HG02870 (cell line): ENCODE results near the gene DUOX2.

ENCODE experiments used
- ATAC-seq: cut with Tn5 transposase; IDR thresholded peaks from one replicate; pipeline ENCODE4 v1.9.1; 2021; ENCODE audit warnings: mild to moderate bottlenecking, moderate library complexity; ENCODE audit not compliant: unreplicated experiment

The DUOX2 gene

GRCh38 chr15:45114076-45114750 is at the start of gene DUOX2, which contains the start of gene DUOXA2:
TSS of gene DUOX2 (minus strand) at chr15:45114172. CDS start at chr15:45113411, 761 bp downstream.
TSS of gene DUOXA2 (plus strand) at chr15:45114326. CDS start at chr15:45114606, 280 bp downstream.
- ATAC-seq: no peak

GRCh38 chr15:45163508-45163856 is 49.5 kb upstream of the DUOX2 start:
- no peak for ATAC-seq

- no peak for ATAC-seq
Measured at GRCh38 chr15:45162771-45163507, 49.0 kb upstream of the DUOX2 start.

GRCh38 chr15:45161666-45162065 is 47.7 kb upstream of the DUOX2 start:
- ATAC-seq: no peak

- no peak for ATAC-seq
Measured at GRCh38 chr15:45157974-45158373, 44.0 kb upstream of the DUOX2 start.

- ATAC-seq: no peak
Measured at GRCh38 chr15:45156744-45157455, 42.9 kb upstream of the DUOX2 start.

- ATAC-seq: no peak
Measured at GRCh38 chr15:45155739-45156138, 41.8 kb upstream of the DUOX2 start.

GRCh38 chr15:45151998-45152828 is 38.2 kb upstream of the DUOX2 start:
- ATAC-seq: no peak

GRCh38 chr15:45150997-45151396 is 37.0 kb upstream of the DUOX2 start:
- no peak for ATAC-seq

- no peak for ATAC-seq
Measured at GRCh38 chr15:45150481-45150880, 36.5 kb upstream of the DUOX2 start.

- no peak for ATAC-seq
Measured at GRCh38 chr15:45149060-45149459, 35.1 kb upstream of the DUOX2 start.

GRCh38 chr15:45148076-45149059 is 34.4 kb upstream of the DUOX2 start:
- ATAC-seq: no peak

GRCh38 chr15:45147606-45148005 is 33.6 kb upstream of the DUOX2 start:
- no peak for ATAC-seq

GRCh38 chr15:45146405-45146804 is 32.4 kb upstream of the DUOX2 start:
- no peak for ATAC-seq

- ATAC-seq: no peak
Measured at GRCh38 chr15:45144775-45145174, 30.8 kb upstream of the DUOX2 start.

- no peak for ATAC-seq
Measured at GRCh38 chr15:45143946-45144345, 30.0 kb upstream of the DUOX2 start.

- no peak for ATAC-seq
Measured at GRCh38 chr15:45143056-45143455, 29.1 kb upstream of the DUOX2 start.

- ATAC-seq: no peak
Measured at GRCh38 chr15:45141386-45141785, 27.4 kb upstream of the DUOX2 start.

- no peak for ATAC-seq
Measured at GRCh38 chr15:45140557-45141250, 26.7 kb upstream of the DUOX2 start.
